Breast epithelium (tissue), 4 donors: ENCODE measurements around the gene TMEM63C. TPM values are rescaled to one million over a fixed set of nuclear protein-coding genes. Genes with fewer than 3 reads are reported as not detected.

Experiments
- DNase-seq, 2 donors: peaks; one replicate each; pipeline ENCODE4 v3.0.0-alpha.2; 2019; ENCODE audit warnings: low spot score in 2 of 2
- H3K27ac ChIP-seq, 2 donors: fragments of 200-600 bp; sonication (generic) in 1 of 2; one replicate each; pipeline ENCODE4 v1.5.1; 2016 to 2019; ENCODE audit warnings: mild to moderate bottlenecking in 1 of 2
- H3K27me3 ChIP-seq, 2 donors: fragments of 200-600 bp; sonication (generic) in 1 of 2; one replicate each; pipeline versions ENCODE4 v1.5.1 to v1.6.0; 2017 to 2019; ENCODE audit warnings: control low read depth in 1 of 2, mild to moderate bottlenecking in 1 of 2
- H3K36me3 ChIP-seq: fragments of 200-600 bp; one replicate; pipeline ENCODE4 v1.5.1; 2019
- H3K4me1 ChIP-seq, 2 donors: fragments of 200-600 bp; sonication (generic); one replicate each; pipeline ENCODE4 v1.5.1; 2016 to 2019; ENCODE audit warnings: control low read depth in 1 of 2
- H3K4me3 ChIP-seq, 3 donors: fragments of 200-600 bp; sonication (generic); 1 replicate in 2 of 3; 2 replicates in 1 of 3; pipeline ENCODE4 v1.5.1; 2016 to 2019; ENCODE audit warnings: mild to moderate bottlenecking in 3 of 3, moderate library complexity in 2 of 3
- H3K9me3 ChIP-seq, 2 donors: fragments of 200-600 bp; sonication (generic) in 1 of 2; one replicate each; pipeline ENCODE4 v1.5.1; 2016 to 2019; ENCODE audit warnings: control low read depth in 1 of 2
- CTCF ChIP-seq, 3 donors: fragments of 450-650 bp; IDR thresholded peaks; one replicate each; pipeline ENCODE4 v1.5.1; 2016 to 2017; ENCODE audit warnings: antibody characterized with exemption in 3 of 3, mild to moderate bottlenecking in 3 of 3, moderate library complexity in 3 of 3
- POLR2A ChIP-seq: fragments of 450-650 bp; IDR thresholded peaks from one replicate; pipeline ENCODE4 v1.6.1; 2016; ENCODE audit warnings: antibody characterized with exemption, mild to moderate bottlenecking, moderate library complexity
- POLR2AphosphoS5 ChIP-seq, 3 donors: sonication (generic); formaldehyde crosslinking; IDR thresholded peaks; one replicate each; pipeline ENCODE4 v1.6.1; 2017; ENCODE audit warnings: antibody characterized with exemption in 3 of 3
- intact Hi-C: fragments of 100-400 bp; cut with DNase I; formaldehyde crosslinking; loops from one replicate; pipeline ENCODE4 v1.15.1; 2023; ENCODE audit warnings: low total_unique reads
- total RNA-seq, 3 donors: library from RNA; depleted of rRNA; stranded (reverse); fragments of >200 nt; gene quantifications; one replicate each; pipeline ENCODE4 v1.1.0, GENCODE V29; 2016

TMEM63C gene
- total RNA-seq, 3 donors from 2014 or later = 0.16 to 8.0 (median 3.9) TPM

- H3K4me1 ChIP-seq = peaks cover 10 to 12% of the 10 kb centered on the region in 2 donors
- intact Hi-C loops = no loop called here
- DNase-seq = peak in 1 of 2 donors; percentile 2
Measured at GRCh38 chr14:77139540-77140358, 41.8 kb upstream of the TMEM63C start.

GRCh38 chr14:77140359-77141213, 41.0 kb upstream of the TMEM63C start:
- Histone ChIP-seq H3K27ac (no peak overlapping the region), H3K4me3 (peak overlapping the region; percentile 21 to 61 (median 42)), H3K36me3 (no peaks in the 10 kb centered on the region), H3K4me1 (peaks cover 10 to 12% of the 10 kb centered on the region in 2 donors), H3K27me3 (peaks cover 3 to 73% of the 10 kb centered on the region in 2 donors), H3K9me3 (no peaks in the 10 kb centered on the region)
- TF ChIP-seq POLR2A (no peak), POLR2AphosphoS5 (IDR thresholded peaks at IDR 0.05) (no peak), CTCF (IDR thresholded peaks at IDR 0.05) (no peak)
- DNase-seq = peak in 1 of 2 donors; percentile 41
- intact Hi-C loops = no loop called here

More at GRCh38 chr14:77139540-77140358, 41.8 kb upstream of the TMEM63C start:
- peaks cover 3 to 77% of the 10 kb centered on the region in 2 donors for H3K27me3 ChIP-seq
- no peak overlapping the region for H3K27ac ChIP-seq
- H3K4me3 ChIP-seq = peak overlapping the region in 1 of 3 donors; percentile 40
- no peaks in the 10 kb centered on the region for H3K9me3 ChIP-seq
- no peaks in the 10 kb centered on the region for H3K36me3 ChIP-seq
- TF ChIP-seq POLR2A (no peak), CTCF (IDR thresholded peaks at IDR 0.05) (no peak), POLR2AphosphoS5 (IDR thresholded peaks at IDR 0.05) (no peak)

- peaks cover 3 to 78% of the 10 kb centered on the region in 2 donors for H3K27me3 ChIP-seq
- TF ChIP-seq POLR2A (no peak), CTCF (IDR thresholded peaks at IDR 0.05) (peak in 1 of 3 donors; percentile 21)
- intact Hi-C loops = no loop called here
- no peaks in the 10 kb centered on the region for H3K9me3 ChIP-seq
- no peak for DNase-seq
- no peak within 1 kb of the TSS for H3K27ac ChIP-seq
- no peaks in the 10 kb centered on the region for H3K36me3 ChIP-seq
- peak within 1 kb of the TSS; percentile 21 to 61 (median 42) for H3K4me3 ChIP-seq
- H3K4me1 ChIP-seq = peaks cover 10 to 12% of the 10 kb centered on the region in 2 donors
Measured at GRCh38 chr14:77141214-77142004, 40.2 kb upstream of the TMEM63C start, which contains the start of gene ZDHHC22. Gene ZDHHC22 (minus strand): TSS chr14:77141791. CDS start chr14:77139738, 2,053 bp downstream.

- Histone ChIP-seq H3K4me1 (peaks cover 10 to 12% of the 10 kb centered on the region in 2 donors), H3K27me3 (peaks cover 3 to 77% of the 10 kb centered on the region in 2 donors), H3K4me3 (peak overlapping the region in 1 of 3 donors; percentile 61), H3K27ac (no peak overlapping the region), H3K36me3 (no peaks in the 10 kb centered on the region), H3K9me3 (no peaks in the 10 kb centered on the region)
- no peak for TF ChIP-seq POLR2AphosphoS5 (IDR thresholded peaks at IDR 0.05)
- TF ChIP-seq CTCF (IDR thresholded peaks at IDR 0.05) = no peak
- TF ChIP-seq POLR2A = no peak
- intact Hi-C loops = no loop called here
- peak in 1 of 2 donors; percentile 20 for DNase-seq
Measured at GRCh38 chr14:77142005-77142800, 39.4 kb upstream of the TMEM63C start.
